Measurements from ENCODE around the gene GYPA.
"Not testable (repeated sequence)": the region's sequence is repeated elsewhere in the genome, so short reads cannot be mapped to it uniquely, and the experiment has no call there.

Gene GYPA

DNA sequence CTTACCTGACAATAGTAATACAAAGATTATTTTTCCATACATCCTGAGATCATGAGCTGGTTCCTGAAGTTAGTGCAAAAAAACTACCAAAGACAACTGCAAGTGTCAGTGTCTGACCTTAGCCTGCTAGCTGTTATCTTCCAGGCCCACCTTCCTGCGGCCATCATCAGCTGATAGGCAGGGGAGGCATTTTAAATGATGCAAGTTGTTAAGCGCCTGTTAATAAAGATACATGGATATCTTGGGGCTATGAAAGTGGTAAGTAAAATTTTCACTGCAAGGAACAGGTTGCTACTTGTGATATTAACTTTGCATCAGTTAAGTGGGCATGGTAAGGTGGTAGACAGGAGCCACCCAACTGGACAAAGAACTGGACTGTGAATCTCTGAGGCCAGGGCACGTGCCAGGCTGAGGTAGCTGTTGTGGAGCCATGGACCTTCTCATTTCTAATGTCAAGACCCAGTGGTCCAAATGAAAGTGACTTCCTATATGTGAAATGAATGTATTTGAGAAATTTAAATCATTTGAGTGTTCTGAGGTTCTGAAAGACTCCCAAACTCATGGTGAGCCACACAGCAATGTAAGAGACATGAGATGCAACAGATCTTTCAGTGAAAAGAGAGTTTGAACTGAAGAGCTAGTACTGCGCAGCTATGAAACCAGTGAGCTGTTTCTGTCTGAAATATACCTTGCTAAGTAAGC, at the start of gene GYPA:
GYPA (minus strand) TSS at position 125 of the 702 bp plus-strand sequence; CDS start at position 42, 83 bp downstream.
- DNase-seq, result not testable (repeated sequence)

DNA sequence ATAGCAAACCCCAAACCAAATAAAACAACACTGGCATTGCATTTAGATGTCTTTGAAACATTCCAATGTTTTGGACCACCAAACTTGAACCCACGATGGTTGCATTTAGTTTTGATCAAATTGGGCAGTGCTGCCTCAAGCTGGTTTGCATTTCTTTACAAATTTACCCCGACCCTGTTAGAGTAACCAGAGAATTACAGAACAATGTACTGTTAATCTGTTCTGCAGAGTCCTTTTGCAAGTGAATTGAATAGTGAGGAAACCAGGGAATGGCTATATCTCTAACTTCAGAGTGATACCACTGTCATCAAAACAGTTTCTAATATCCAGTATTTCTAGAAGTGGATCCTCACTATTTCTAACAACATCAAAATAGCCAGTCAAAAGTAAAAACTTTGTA, 49.5 kb upstream of the GYPA start:
- DNase-seq, result no peak

DNA sequence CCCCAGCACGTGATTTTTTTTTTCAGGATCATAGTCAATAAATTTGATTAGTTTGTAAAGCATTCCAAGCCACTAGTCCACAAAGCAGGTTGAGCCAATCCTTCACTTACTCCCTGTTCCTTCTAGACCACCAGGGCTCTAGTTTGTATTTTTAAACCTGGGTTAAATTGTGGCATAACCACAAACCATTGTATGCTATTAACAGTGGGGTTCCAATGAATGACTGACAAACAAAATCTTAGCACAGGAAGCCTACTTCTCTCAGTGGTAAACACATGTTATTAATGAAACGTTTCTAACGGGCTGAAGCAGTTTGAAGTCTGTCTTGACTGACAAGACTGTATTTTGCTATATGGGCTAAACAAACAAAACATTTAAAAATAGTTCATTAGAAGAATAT, 48.6 kb upstream of the GYPA start:
- DNase-seq, result no peak

DNA sequence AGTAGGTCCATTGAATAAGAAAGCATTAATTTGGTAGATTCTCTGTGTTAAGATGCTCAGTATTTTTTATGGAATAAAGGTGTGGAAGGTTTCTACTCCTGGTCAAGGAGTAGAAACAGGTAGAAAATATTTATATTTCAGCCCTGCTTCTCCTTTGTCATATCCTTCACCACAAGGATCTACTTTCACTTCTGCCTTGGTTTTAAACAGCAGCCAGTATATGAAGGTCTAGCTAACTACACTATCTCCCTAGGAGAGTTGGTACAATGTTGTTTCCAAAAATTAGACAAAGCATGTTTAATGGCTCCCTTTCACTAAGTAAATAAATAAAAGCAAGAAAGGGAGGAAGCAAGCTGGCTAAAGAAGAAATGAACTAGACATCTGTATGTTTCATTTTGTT, 44.6 kb upstream of the GYPA start:
- no peak for DNase-seq

DNA sequence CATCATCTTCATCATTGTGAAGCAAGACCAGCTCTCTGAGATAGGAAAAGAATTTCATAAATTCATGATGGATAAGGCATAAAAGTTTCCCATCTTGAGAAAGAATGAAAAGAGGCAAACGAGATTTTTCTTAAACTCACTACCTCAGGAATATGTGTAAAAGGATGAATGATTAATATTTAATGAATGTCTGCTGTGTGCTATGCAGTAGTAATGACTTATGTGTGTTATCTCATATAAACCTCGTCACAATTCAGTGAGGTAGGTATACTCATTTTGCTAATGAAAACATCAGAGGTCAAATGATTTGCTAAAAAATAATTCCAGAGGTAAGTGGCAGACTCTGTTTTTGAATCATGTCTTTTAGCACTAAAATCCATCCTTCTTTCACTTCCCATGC, 42.6 kb upstream of the GYPA start:
- no peak for DNase-seq

DNA sequence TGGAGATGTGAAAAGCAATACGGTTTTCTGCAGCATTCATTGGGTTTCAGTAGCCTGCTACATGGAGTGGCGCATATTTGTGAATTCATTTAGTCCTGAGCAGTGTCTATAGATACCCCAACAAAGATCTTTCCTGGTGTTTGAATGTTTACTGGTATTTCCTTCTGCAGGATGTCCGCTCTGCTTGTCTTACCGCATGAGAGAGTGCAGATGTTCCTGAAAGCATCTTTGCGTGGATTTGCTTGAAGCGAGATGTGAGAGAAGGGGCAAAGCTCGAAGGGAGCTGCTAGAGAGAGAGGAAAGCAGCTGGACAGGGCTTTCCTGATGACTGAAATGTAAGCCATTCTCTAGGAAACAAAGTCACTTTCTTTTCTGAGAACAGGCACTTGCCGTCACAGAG, 40.9 kb upstream of the GYPA start:
- no peak for DNase-seq

DNA sequence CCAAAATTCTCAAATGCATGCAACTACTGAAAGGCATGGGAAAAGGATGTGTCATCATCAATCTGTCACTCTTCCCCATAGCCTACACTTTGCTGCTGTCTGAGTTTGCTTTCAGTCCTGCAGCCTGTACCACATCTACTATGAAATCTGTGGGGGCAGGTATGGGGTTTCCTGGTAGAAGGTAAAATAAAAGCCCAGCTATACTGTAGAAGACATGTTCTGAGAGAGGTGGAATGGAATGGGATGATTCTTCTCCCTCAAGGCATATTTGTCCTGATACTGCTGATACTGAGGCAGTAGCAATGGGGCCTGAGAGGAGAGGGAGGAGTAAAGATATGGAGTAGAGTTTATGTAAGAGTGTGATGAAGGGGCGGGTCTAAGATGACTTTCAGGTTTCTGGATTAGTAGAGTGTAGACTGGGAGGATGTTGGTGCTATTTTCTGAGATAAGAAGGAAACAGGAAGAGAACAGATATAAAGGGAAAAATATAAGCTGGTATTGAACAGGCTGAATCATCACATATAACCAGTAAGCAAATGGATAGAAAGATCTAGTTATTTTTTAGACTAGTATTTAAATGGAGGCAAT, 38.7 kb upstream of the GYPA start:
- no peak for DNase-seq

DNA sequence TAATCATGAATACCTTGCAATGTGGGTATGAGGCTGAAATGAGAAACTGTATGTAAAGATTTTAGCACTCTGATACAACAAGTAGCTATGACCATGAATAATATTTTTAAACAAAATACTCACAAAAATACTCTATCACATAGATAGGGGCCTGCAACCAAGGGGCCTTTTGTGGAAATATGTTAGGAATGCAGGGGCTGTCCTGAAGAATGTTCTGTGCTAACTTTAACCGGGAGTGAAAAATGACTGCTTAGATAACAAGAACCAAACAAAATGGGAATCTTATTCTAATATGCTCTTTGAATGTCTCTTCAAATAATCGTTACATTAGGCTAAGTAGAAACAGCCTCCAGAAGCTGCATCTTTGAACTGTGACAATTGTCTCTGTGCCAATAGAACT, 37.9 kb upstream of the GYPA start:
- no peak for DNase-seq

DNA sequence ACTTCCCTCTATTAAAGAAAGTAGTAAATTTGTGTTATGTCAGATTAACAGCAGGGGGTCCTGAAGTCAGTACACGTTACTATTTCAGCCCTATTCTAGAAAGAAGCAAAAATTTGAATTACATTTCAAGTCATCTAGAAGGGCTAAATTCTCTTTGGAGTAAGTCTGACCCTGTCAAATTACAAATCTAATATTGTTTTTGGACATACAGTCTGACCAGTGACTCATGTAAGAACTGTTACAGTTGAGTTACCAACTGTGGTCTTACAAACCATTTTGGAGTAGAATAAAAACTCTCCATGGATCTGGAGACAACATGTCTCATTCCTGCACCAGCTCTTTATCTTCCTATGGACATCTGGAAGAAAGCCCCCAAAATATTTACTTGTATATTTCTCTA, 36.0 kb upstream of the GYPA start:
- no peak for DNase-seq

DNA sequence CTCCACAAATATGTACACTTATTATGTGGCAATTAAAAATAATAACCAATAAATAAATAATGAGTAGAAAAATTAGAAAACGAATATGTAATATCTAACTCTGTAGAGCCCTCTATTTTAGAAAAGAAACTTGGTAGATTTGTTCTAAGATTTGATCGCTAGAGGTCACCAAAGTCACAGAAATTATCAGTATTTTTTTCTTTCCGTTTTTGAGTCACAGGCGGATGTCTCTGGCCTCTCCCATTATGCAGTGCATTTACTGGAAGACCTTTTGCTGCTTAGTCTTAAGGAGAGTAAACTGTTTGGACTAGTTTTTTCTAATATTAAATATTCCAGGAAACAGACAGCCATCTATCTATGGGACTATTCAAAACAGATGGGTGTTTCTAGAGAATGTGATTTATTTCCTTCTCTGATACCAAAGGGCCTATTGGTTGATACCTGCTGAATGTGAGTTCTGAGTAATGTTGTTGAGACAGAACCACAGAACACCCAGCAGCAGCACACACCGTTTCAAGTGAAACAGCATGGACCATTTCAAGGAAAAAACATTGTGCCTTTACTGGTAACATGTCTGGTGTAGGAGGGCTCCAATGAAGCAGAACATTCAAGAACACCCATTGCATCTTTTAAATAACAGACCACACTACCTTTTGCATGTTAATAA, 34.0 kb upstream of the GYPA start:
- peak in 1 of 2 donors; percentile 60 for DNase-seq

DNA sequence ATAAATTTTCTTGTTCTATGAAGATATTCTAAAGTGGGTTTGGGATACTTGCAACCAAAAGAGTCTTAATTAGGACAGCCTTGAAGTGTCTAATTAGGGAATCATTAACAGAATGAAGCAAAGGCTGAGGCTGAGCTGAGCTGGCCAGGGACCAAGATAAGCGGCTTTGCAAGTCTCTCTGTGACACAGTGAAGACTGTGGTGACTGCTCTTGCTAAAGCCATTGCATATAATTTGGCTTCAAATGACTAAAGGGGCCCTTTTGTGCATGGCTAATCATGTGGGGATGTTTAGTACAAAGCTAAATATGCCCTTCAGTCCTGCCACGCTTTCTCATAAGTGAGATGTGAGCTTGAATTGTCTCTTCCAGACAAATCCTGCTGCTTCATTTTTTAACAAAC, 31.2 kb upstream of the GYPA start:
- DNase-seq, result no peak

DNA sequence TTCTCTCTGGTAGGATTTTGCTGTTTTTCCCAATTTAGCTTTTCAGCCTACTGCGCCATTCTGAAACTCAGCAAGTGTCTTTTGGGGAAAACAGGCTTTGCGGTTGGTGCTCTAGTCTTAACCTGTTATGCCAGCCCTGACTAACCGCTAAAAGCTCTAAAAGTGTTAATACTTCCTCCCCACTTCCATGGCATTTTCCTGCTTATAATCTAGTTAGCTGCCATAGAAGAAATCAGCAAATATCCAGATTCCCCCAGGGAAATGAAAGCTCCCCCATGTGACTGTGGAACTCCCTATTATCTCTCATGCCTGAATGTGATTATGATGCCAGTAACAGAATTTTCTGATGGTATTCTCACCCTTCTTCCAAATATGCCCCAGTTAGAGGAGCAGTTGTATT, 28.7 kb upstream of the GYPA start:
- DNase-seq, result no peak

DNA sequence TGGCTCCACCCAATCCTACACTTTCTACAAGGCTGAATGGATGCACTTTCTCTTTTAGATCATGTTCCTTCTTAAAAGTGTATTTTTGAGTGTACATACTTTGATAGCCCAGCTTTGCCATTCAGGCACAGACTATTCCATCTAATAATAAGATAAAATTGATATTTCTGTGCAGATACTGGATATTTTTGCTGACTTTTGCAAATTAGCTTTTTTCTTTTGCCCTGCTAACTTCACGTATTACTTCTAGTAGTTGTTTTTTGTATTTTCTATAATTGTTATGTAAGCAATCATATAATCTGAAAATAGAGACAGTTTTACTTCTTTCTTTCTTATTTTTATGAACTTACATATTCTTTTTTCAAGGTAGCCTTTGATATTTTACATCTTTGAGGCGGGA, 13.5 kb upstream of the GYPA start:
- DNase-seq, result no peak

DNA sequence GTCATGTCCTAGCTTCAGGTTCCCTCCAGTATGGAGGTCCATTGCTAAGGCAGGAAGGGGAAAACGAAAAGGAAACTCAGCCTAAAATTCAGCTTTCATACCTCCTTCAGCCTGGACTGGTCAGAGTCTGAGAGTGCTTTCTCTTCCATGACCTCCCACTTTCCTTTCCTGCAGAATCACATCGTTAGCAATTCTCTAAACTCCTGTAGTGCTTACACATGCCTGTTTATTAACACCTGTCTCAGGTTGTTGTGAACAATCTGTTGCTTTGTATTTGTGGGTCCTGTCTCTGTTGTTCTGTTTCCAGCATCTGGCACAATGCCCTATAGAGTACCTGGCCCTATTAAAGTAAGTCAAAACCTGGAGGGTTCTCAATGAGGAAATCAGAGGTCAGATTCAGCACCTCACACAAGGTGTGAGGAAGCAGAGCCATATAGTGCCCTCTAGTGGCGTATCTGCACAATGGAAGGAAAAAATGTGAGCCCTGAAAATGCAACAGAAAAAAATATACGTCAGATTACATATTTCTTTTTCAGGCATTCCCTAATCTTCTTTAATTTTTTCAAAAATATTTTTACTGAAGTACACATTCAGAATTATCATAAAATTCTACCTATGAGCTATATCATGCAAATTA, 2.3 kb upstream of the GYPA start:
- peak in 1 of 2 donors; percentile 32 for DNase-seq

DNA sequence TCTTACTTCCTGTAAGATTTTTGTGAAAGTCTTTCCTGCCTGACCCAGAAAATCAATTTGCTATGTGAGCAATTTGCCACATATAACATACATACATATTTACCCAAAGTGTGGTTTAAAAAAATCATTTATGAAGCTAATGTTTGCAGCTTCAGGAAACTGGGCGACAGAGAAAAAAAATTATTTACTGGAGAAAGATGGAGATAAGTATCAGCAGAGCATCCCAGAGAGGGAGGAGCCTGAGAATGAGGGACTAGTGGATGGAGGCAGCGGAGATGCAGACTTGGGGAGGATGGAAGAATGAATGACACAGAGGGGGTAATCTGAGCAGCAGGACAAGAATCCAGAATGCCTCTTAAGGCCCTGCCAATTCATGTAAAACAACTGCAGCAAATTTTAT, 975 bp upstream of the GYPA start:
- DNase-seq, result no peak

DNA sequence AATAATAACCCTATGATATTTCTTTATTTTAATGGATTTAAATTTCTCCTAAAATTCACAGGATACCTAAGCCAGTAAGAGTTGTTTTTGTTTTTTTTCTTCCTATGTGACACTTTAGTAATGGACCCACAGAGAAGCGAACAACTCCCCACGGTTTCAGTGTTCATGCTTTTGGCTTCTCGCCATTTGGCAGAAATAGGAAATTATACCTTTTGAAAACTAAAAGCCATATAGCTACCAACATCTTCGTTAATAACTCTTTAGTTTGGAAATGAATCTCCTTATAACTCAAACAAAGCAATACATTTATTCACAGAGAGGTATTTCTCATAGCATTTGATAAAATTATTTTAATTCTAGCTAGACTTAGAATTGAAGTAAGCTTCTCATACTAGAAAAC, 527 bp downstream of the GYPA start:
- not testable (repeated sequence) for DNase-seq

DNA sequence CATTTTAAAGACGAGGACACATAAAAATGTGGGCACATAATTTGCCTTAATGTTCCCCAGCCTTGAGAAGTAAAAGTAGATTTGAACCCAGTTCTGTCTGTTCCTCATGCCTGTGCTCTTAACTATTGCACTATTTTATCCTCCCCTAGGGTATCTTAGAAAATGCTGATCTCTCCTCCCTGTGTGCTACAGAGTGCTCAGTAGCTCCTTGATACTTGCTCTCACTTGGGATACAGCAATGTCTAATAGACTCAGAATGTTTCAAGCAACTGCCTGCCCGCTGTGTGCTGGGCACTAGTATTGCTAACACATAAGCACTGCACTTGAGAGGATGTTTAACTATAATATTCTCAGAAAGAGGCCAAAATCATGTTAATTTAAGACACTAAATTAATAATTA, 971 bp downstream of the GYPA start:
- DNase-seq, result not testable (repeated sequence)

DNA sequence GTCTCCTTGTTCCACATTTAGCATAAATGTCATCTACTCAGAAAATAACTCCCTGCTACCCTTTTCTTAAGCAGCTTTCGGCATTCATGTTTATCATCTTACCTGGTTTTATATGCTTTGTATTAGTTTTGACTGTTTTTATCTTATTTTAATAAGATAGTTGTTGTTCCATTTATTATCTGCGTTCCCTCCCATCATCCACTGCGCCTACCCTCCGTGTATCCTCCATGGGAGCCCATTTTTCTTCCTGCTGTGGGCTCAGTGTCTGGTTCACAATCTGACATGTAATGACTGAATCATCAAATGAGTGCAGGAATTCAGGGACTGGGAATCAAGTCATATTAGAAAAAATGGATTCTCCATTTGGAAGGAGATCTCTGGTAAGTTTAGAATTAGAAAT, 2.3 kb downstream of the GYPA start:
- DNase-seq, result not testable (repeated sequence)

DNA sequence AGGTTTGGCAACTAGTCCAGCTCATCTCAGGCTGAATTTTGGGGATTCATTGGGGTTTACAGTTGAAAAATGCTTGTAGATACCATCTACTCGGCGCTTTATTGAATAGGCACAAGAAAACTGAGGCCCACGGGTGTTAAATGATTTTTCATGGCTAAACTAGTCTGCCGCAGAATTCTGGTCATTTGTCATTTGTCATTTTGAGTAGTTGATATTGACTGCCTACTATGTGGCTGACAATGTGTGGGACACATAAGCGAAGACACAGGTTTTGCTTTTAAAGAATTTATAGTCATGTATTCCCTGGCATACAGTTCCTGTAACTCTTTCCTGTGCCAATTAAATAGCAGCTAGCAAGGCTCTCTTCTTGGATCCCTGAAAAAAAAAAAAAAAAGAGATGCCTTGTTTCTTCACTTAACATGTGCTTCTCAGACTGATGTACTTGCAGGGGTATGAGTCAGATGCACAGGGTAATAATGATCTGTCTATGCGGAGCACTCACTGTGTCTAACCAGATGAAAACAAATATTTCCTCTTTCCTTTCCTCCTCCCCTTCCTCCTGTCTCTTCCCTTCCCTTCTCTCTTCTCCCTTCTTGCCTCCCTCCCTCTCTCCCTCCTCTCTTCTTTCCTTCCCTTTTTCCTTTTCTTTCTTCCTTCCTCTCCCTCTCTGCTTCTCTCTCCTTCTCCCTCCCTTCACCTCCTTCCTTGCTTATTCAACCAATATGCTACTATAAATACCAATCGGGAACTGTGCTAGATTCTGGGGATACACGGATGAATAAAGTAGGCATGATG, 3.2 kb downstream of the GYPA start:
- DNase-seq, result not testable (repeated sequence)

DNA sequence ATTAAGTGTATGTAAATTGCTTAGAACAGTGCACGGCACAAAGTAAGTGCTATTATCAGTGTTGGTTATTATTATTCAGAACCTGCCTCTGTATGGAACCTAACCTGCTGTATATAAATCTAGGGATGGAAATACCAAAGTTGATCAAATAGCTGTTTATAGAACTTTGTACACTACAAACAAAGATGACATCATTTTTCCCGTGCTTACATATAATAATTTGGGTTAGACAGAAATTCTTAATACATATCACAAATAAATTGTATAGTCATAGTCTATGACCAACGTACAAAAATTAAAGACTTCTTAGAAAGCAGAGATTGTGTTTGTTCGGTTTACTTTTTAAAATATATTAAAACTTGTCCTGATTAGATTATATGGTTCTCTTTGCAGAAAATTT, 4.3 kb downstream of the GYPA start:
- DNase-seq, result not testable (repeated sequence)

DNA sequence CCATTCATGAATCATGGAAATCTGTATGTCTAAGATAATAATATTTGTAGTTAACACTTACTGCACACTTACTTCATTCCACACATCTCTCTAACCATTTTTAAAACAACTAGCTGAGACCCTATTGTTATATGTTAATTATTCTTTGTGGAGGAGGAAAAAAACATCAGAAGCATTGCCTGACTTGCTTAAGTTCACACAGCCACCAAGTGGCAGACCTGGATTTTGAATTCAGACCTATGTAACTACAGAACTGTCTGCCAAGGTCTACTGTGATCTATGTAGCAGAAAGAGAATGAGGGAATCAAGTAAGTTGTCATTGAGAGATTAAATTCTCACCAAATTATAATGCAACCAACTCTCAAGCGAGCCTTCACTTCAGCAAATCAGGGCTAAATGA, 10.4 kb downstream of the GYPA start:
- not testable (repeated sequence) for DNase-seq

DNA sequence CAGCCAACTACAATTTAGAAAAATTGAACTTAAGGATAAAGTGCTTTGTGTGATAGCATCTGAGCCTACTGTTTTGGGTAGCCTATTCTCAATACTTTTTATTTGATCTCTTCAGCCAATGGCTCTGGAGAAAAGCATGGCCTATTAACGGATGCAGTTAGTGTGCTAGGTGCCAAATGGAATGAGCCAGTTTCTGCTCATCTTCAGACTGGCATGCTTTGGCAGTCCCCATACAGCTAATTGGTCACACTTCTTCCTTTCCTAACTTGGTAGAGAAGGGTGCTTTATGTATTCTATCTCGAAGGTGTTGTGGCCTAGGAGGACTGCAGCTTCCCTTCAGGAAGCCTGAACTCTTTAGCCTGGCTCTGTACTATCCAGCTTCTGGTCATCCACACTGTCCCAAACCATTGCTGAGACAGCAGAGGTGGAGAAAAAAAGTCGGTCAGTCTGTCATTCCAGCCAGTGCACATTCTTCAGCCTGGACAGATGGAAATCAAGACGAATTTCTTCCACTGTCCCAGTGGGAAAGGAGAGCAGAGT, 11.1 kb downstream of the GYPA start:
- DNase-seq, result not testable (repeated sequence)
